Neural progenitor cell (in vitro differentiated cells): ENCODE results near the gene C6orf132.

Experiments used
- CTCF ChIP-seq: fragments of 200-600 bp; sonication (generic); IDR thresholded peaks from 2 replicates; pipeline ENCODE4 v1.5.1; 2017; ENCODE audit warnings: antibody characterized with exemption, mild to moderate bottlenecking
- EZH2 ChIP-seq: fragments of 200-600 bp; sonication (generic); IDR thresholded peaks from 2 replicates; pipeline ENCODE4 v1.6.1; 2017; ENCODE audit warnings: antibody characterized with exemption, mild to moderate bottlenecking, moderate library complexity

- TF ChIP-seq EZH2 (no peak), CTCF (no peak)
These were observed 10.9 kb downstream of the C6orf132 start for GRCh38 chr6:42131531-42131930.
